K562 (cell line): Measurements from ENCODE around the gene MEIS2. TPM values are rescaled to one million over a fixed set of nuclear protein-coding genes. Genes with fewer than 3 reads are reported as not detected.

Experiments
- ATAC-seq: fragments of 200-7000 bp; cut with Tn5 transposase; 3 replicates; pipeline ENCODE4 v1.9.1; 2020; ENCODE audit warnings: moderate library complexity
- BruUV-seq: library from RNA; stranded (reverse); fragments of 400-500 nt; replicated peaks from 2 replicates; lab custom pipeline; 2021; lab: Mats Ljungman, UMichigan
- CTCF ChIA-PET: fragments of 300-600 bp; formaldehyde crosslinking; extraction: SDS; loops from one replicate; lab custom pipeline; 2021; ENCODE audit warnings: low intra/inter-chr PET ratio; lab: Yijun Ruan, JAX
- POLR2A ChIA-PET: fragments of 300-600, 350-650 bp; sonication (Branson Sonifier 250); formaldehyde crosslinking; extraction: SDS; loops from one replicate; lab custom pipeline; 2021; ENCODE audit warnings: antibody characterized with exemption, inconsistent platforms; lab: Yijun Ruan, JAX
- DNase-seq, 4 experiments: peaks; one replicate each; pipeline versions ENCODE4 v3.0.0 to v3.0.0-alpha.2; 2011 to 2018; ENCODE audit warnings: low spot score in 3 of 4, mixed read lengths in 3 of 4; ENCODE audit errors: extremely low read depth in 1 of 4
- FAIRE-seq: peaks from 2 replicates; lab custom pipeline; 2011; peaks lifted over from hg19 to GRCh38; lab: Jason Lieb, UNC
- H2AFZ ChIP-seq: 2 replicates; pipeline ENCODE4 v1.6.0; 2011; ENCODE audit warnings: low read depth, low read length, control low read depth, inconsistent platforms
- H3K27ac ChIP-seq: fragments of 200-600 bp; 3 replicates; pipeline ENCODE4 v1.8.0; 2011; ENCODE audit warnings: low read depth, mild to moderate bottlenecking, control low read depth, inconsistent platforms, low read length, moderate library complexity, mixed read lengths; ENCODE audit errors: extremely low read depth
- H3K27me3 ChIP-seq, 2 experiments: fragments of 300-600 bp in 1 of 2; 2 replicates in 1 of 2; 3 replicates in 1 of 2; pipeline versions ENCODE4 v1.6.0 to v1.8.0; 2011; ENCODE audit warnings: inconsistent platforms in 2 of 2, low read length in 2 of 2, mild to moderate bottlenecking in 1 of 2, mixed read lengths in 1 of 2, moderate library complexity in 1 of 2; ENCODE audit not compliant: control insufficient read depth in 2 of 2, insufficient read depth in 2 of 2
- H3K36me3 ChIP-seq: fragments of 300-600 bp; 3 replicates; pipeline ENCODE4 v1.8.0; 2011; ENCODE audit warnings: mild to moderate bottlenecking, low read length, inconsistent platforms; ENCODE audit not compliant: control insufficient read depth, insufficient read depth
- H3K4me1 ChIP-seq, 2 experiments: fragments of 200-600 bp in 1 of 2; replicated peaks in 1 of 2; 2 replicates in 1 of 2; 3 replicates in 1 of 2; pipeline versions ENCODE4 v1.5.1 to v1.8.0; 2011; ENCODE audit warnings: inconsistent platforms in 2 of 2, low read length in 2 of 2, mild to moderate bottlenecking in 1 of 2, mixed read lengths in 1 of 2, moderate library complexity in 1 of 2; ENCODE audit not compliant: control insufficient read depth in 2 of 2, insufficient read depth in 2 of 2
- H3K4me2 ChIP-seq: 2 replicates; pipeline ENCODE4 v1.6.1; 2011; ENCODE audit warnings: low read length, control low read depth, inconsistent platforms, mixed read lengths; ENCODE audit not compliant: insufficient read depth
- H3K4me3 ChIP-seq: fragments of 200-600 bp; sonication (generic), shearing (Covaris generic); 2 replicates; pipeline ENCODE4 v1.5.1; 2016; ENCODE audit warnings: control low read depth, inconsistent platforms
- H3K79me2 ChIP-seq: fragments of 200-600 bp; 3 replicates; pipeline ENCODE4 v1.8.0; 2011; ENCODE audit warnings: low read length, inconsistent platforms; ENCODE audit not compliant: control insufficient read depth, insufficient read depth
- H3K9ac ChIP-seq, 2 experiments: 2 replicates each; pipeline versions ENCODE4 v1.6.0 to v1.6.1; 2011; ENCODE audit warnings: low read depth in 2 of 2, low read length in 2 of 2, control low read depth in 1 of 2, inconsistent platforms in 1 of 2, mild to moderate bottlenecking in 1 of 2, mixed read lengths in 1 of 2; ENCODE audit not compliant: insufficient read depth in 1 of 2
- H3K9me1 ChIP-seq: one replicate; pipeline ENCODE4 v1.6.0; 2011; ENCODE audit warnings: inconsistent platforms, mild to moderate bottlenecking, low read length, moderate library complexity; ENCODE audit not compliant: control insufficient read depth, insufficient read depth
- H3K9me3 ChIP-seq: replicated peaks from 2 replicates; pipeline ENCODE4 v1.5.1; 2011; ENCODE audit warnings: low read depth, low read length, inconsistent platforms; ENCODE audit not compliant: control insufficient read depth, insufficient read depth
- H4K20me1 ChIP-seq: replicated peaks from 2 replicates; pipeline ENCODE4 v1.6.1; 2011; ENCODE audit warnings: low read length, inconsistent platforms, mixed read lengths; ENCODE audit not compliant: control insufficient read depth, insufficient read depth
- ARNT ChIP-seq, 2 experiments: fragments of 450-650 bp; IDR thresholded peaks; 2 replicates each; pipeline ENCODE4 v1.6.1; 2016; ENCODE audit warnings: mild to moderate bottlenecking in 1 of 2
- CEBPG ChIP-seq, 3 experiments: fragments of 200-800 bp in 1 of 3; sonication (Bioruptor generic) in 1 of 3; sonication (generic) in 1 of 3; formaldehyde crosslinking in 1 of 3; IDR thresholded peaks in 2 of 3; conservative IDR thresholded peaks in 1 of 3; 2 replicates each; pipeline versions ENCODE4 v1.6.1 to v1.8.0; 2016 to 2022; ENCODE audit warnings: missing compliant biosample characterization in 2 of 3, missing genetic modification characterization in 2 of 3, mild to moderate bottlenecking in 1 of 3, missing genetic modification reagents in 1 of 3
- CREM ChIP-seq: IDR thresholded peaks from 2 replicates; pipeline ENCODE4 v1.6.1; 2014; ENCODE audit warnings: antibody characterized with exemption, low read depth
- ELF1 ChIP-seq: fragments of 200-800 bp; sonication (Bioruptor generic); IDR thresholded peaks from 2 replicates; pipeline ENCODE4 v1.6.1; 2016; ENCODE audit warnings: missing genetic modification characterization, missing compliant biosample characterization
- ELF2 ChIP-seq: fragments of 250-450 bp; sonication (Bioruptor Pico); IDR thresholded peaks from 2 replicates; pipeline ENCODE4 v1.5.0; 2021; ENCODE audit warnings: mild to moderate bottlenecking
- HMG20A ChIP-seq: fragments of 450-650 bp; formaldehyde crosslinking; conservative IDR thresholded peaks from 2 replicates; pipeline ENCODE4 v1.4.0; 2020; ENCODE audit warnings: mild to moderate bottlenecking, mixed read lengths
- MYBL2 ChIP-seq, 2 experiments: fragments of 450-650 bp in 1 of 2; sonication (generic) in 1 of 2; formaldehyde crosslinking in 1 of 2; IDR thresholded peaks; 2 replicates each; pipeline versions ENCODE4 v1.6.1 to v1.8.1; 2017 to 2022; ENCODE audit warnings: borderline replicate concordance in 1 of 2, inconsistent platforms in 1 of 2, low read depth in 1 of 2, mild to moderate bottlenecking in 1 of 2, missing genetic modification reagents in 1 of 2, moderate library complexity in 1 of 2
- RAD21 ChIP-seq, 2 experiments: fragments of 250-450 bp in 1 of 2; fragments of 450-650 bp in 1 of 2; sonication (Bioruptor Pico) in 1 of 2; formaldehyde crosslinking in 1 of 2; IDR thresholded peaks in 1 of 2; conservative IDR thresholded peaks in 1 of 2; 2 replicates each; pipeline versions ENCODE4 v1.4.0 to v1.8.0; 2020 to 2022; ENCODE audit warnings: mild to moderate bottlenecking in 2 of 2, moderate library complexity in 1 of 2
- SRSF1 ChIP-seq: fragments of 200-400 bp; formaldehyde crosslinking; IDR thresholded peaks from 2 replicates; pipeline ENCODE4 v1.6.1; 2017; ENCODE audit warnings: mild to moderate bottlenecking, low read depth, low read length, moderate library complexity
- ZNF24 ChIP-seq: fragments of 450-650 bp; IDR thresholded peaks from 2 replicates; pipeline ENCODE4 v1.6.1; 2016
- ZNF3 ChIP-seq: fragments of 250-450 bp; sonication (Bioruptor Pico); IDR thresholded peaks from 2 replicates; pipeline ENCODE4 v1.5.0; 2021; ENCODE audit warnings: mild to moderate bottlenecking, moderate library complexity
- WGBS: fragments of 100-300 bp; shearing (Covaris generic); methylation state at CpG from one replicate; pipeline ENCODE4 v1.1.6; 2016; ENCODE audit warnings: low coverage, mixed read lengths; ENCODE audit not compliant: insufficient coverage; ENCODE audit errors: missing lambda C conversion rate; 5-methylcytosine and 5-hydroxymethylcytosine counted together
- in situ Hi-C: fragments of 300-500 bp; cut with MboI; formaldehyde crosslinking; loops from 4 replicates; pipeline ENCODE4 v1.15.0; 2018; ENCODE audit warnings: inconsistent platforms, mixed read lengths
- intact Hi-C: fragments of 100-400 bp; cut with micrococcal nuclease; formaldehyde crosslinking; loops from 2 replicates; pipeline ENCODE4 v1.14.2; 2022
- polyA plus RNA-seq, 8 experiments: library from polyadenylated mRNA; depleted of rRNA in 4 of 8; stranded (reverse) in 5 of 8; unstranded in 3 of 8; fragments of >200 nt; fragmentation: Nextera tagmentation in 2 of 8; fragmentation: Illumina TruSeq in 1 of 8; extraction: Ambion mirVana in 2 of 8; extraction: Trizol in 1 of 8; gene quantifications; 2 replicates each; pipeline versions ENCODE4 v1.2.1 to v1.2.3, GENCODE V29; 2011 to 2014; ENCODE audit warnings: inconsistent platforms in 1 of 8, missing spikeins in 1 of 8
- total RNA-seq, 7 experiments: library from RNA; depleted of rRNA in 6 of 7; stranded (reverse); fragments of >200 nt in 6 of 7; fragmentation: Illumina TruSeq in 2 of 7; extraction: Trizol in 2 of 7; gene quantifications; 2 replicates each; pipeline versions ENCODE4 v1.2.1 to v1.2.3, GENCODE V29; 2011 to 2021; ENCODE audit warnings: low replicate concordance in 1 of 7
- TF ChIP-seq, protein P1 (sequence below): IDR thresholded peaks from 3 replicates; pipeline ENCODE4 v1.6.1; 2011; ENCODE audit warnings: borderline replicate concordance, mild to moderate bottlenecking, moderate library complexity; ENCODE audit not compliant: insufficient read length; ENCODE audit errors: extremely low read depth
- TF ChIP-seq, protein P2 (sequence below): fragments of 200-800 bp; sonication (Bioruptor generic); IDR thresholded peaks from 2 replicates; pipeline ENCODE4 v1.6.1; 2017; ENCODE audit warnings: missing genetic modification characterization, missing compliant biosample characterization

The MEIS2 gene
- total and polyA plus RNA-seq, 9 of the 15 experiments (the other 6 are each of a cell fraction or from before 2014, with no cell fraction given) = 7.5 to 64.2 (median 22.3) TPM

DNA sequence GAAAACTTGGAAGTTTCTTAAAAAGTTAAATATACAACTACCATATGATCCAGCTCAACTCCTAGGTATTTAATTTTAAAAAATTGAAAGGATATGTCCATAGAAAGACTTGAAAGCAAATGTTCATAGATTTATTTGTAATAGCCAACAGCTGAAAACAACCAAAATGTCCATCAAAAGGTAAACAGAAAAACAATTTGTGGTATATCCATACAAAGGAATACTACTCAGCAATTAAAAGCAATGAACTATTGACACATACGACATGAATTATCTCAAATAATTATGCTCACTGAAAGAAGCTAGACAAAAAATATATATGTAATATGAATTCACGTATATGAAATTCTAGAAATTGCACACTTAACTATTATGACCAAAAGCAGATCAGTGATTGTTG, 249.5 kb downstream of the MEIS2 start:
- H3K4me1 ChIP-seq = no peaks in the 10 kb centered on the region
- intact Hi-C loops = no loop called here
- WGBS = 2% methylated on average over 2 of the region's 2 CpGs
- ATAC-seq (no peak), FAIRE-seq (no peak)
- H3K4me3 ChIP-seq = no peak overlapping the region
- no peaks in the 10 kb centered on the region for H3K9me3 ChIP-seq
- H2AFZ ChIP-seq = no peak overlapping the region
- in situ Hi-C loops = loop anchor here (25.0 kb wide), 1 partner anchor 589 kb away; no protein-coding TSS in a partner anchor
- H3K27me3 ChIP-seq = peaks cover 0 to 3% of the 10 kb centered on the region in 2 experiments; a peak in 1 of 5 replicates
- no peak overlapping the region for H3K9ac ChIP-seq
- CTCF ChIA-PET = no interaction called here
- H3K79me2 ChIP-seq = no peaks in the 10 kb centered on the region
- H3K36me3 ChIP-seq = no peaks in the 10 kb centered on the region
- H3K4me2 ChIP-seq = no peak overlapping the region
- H3K9me1 ChIP-seq = no peaks in the 10 kb centered on the region
- BruUV-seq = no TSS peak
- TF ChIP-seq CEBPG (CRISPR knock-in tag; IDR thresholded peaks at IDR 0.05) (no peak), CEBPG (tag; conservative IDR thresholded peaks at IDR 0.05 in 1 of 2, IDR thresholded peaks at IDR 0.05 in 1 of 2) (no peak), ARNT (IDR thresholded peaks at IDR 0.05) (no peak), HMG20A (CRISPR knock-in tag) (no peak), CREM (no peak), ZNF3 (CRISPR knock-in tag) (no peak), MYBL2 (IDR thresholded peaks at IDR 0.05; ENCODE audit: low read depth) (no peak), MYBL2 (CRISPR knock-in tag; IDR thresholded peaks at IDR 0.05; ENCODE audit: borderline replicate concordance) (no peak), ZNF24 (no peak), ELF1 (no peak), SRSF1 (no peak), RAD21 (CRISPR knock-in tag; conservative IDR thresholded peaks at IDR 0.05 in 1 of 2, IDR thresholded peaks at IDR 0.05 in 1 of 2) (no peak), ELF2 (CRISPR knock-in tag) (no peak)
- TF ChIP-seq, protein P1, sequence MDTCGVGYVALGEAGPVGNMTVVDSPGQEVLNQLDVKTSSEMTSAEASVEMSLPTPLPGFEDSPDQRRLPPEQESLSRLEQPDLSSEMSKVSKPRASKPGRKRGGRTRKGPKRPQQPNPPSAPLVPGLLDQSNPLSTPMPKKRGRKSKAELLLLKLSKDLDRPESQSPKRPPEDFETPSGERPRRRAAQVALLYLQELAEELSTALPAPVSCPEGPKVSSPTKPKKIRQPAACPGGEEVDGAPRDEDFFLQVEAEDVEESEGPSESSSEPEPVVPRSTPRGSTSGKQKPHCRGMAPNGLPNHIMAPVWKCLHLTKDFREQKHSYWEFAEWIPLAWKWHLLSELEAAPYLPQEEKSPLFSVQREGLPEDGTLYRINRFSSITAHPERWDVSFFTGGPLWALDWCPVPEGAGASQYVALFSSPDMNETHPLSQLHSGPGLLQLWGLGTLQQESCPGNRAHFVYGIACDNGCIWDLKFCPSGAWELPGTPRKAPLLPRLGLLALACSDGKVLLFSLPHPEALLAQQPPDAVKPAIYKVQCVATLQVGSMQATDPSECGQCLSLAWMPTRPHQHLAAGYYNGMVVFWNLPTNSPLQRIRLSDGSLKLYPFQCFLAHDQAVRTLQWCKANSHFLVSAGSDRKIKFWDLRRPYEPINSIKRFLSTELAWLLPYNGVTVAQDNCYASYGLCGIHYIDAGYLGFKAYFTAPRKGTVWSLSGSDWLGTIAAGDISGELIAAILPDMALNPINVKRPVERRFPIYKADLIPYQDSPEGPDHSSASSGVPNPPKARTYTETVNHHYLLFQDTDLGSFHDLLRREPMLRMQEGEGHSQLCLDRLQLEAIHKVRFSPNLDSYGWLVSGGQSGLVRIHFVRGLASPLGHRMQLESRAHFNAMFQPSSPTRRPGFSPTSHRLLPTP = no peak
- TF ChIP-seq, protein P2, sequence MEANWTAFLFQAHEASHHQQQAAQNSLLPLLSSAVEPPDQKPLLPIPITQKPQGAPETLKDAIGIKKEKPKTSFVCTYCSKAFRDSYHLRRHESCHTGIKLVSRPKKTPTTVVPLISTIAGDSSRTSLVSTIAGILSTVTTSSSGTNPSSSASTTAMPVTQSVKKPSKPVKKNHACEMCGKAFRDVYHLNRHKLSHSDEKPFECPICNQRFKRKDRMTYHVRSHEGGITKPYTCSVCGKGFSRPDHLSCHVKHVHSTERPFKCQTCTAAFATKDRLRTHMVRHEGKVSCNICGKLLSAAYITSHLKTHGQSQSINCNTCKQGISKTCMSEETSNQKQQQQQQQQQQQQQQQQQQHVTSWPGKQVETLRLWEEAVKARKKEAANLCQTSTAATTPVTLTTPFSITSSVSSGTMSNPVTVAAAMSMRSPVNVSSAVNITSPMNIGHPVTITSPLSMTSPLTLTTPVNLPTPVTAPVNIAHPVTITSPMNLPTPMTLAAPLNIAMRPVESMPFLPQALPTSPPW = no peak
- TF ChIP-seq, all 486 proteins: peak for 0
- H4K20me1 ChIP-seq = no peaks in the 10 kb centered on the region
- POLR2A ChIA-PET = no interaction called here
- no peak overlapping the region for H3K27ac ChIP-seq
- no peak for DNase-seq
